ENCODE results near the gene PRPF6. TPM values are rescaled to one million over a fixed set of nuclear protein-coding genes. Genes with fewer than 3 reads are reported as not detected.

The PRPF6 gene
- total RNA-seq, 6 donors from 2014 or later, result 60.5 to 113 (median 68.0) TPM

DNA sequence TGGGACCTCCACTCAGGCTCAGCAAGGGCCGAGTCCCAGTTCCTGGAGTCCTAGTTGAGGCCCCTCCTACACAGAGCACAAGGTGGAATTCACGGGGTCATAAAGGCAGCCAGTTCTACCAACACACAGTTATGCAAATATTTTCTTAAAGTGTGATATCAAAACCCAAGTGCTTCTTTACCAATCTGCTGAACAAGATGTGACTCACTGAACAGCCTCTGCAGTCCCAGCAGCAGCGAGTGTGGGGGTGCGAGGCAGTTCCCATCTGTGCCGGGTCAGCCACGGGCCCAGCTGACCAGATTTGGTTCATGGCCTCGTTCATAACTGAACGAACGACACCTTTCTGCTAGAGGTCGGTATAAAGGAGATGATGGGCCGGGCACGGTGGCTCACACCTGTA, 77.6 kb downstream of the PRPF6 start:
- Histone ChIP-seq H3K27me3 (no peaks in the 10 kb centered on the region), H3K27ac (peak overlapping the region in 1 of 4 donors; percentile 19), H3K4me3 (no peak overlapping the region), H3K9me3 (no peaks in the 10 kb centered on the region), H3K4me1 (peaks cover 34 to 57% (median 47%) of the 10 kb centered on the region in 4 donors), H3K36me3 (no peaks in the 10 kb centered on the region)
- no peak for DNase-seq
- 71 to 80% methylated on average over 9 to 12 of the region's 12 CpGs for WGBS, 2 donors
- TF ChIP-seq POLR2AphosphoS5 (IDR thresholded peaks at IDR 0.05) (no peak), EP300 (IDR thresholded peaks at IDR 0.05) (no peak), POLR2A (IDR thresholded peaks at IDR 0.05) (no peak)
- TF ChIP-seq, protein P1, sequence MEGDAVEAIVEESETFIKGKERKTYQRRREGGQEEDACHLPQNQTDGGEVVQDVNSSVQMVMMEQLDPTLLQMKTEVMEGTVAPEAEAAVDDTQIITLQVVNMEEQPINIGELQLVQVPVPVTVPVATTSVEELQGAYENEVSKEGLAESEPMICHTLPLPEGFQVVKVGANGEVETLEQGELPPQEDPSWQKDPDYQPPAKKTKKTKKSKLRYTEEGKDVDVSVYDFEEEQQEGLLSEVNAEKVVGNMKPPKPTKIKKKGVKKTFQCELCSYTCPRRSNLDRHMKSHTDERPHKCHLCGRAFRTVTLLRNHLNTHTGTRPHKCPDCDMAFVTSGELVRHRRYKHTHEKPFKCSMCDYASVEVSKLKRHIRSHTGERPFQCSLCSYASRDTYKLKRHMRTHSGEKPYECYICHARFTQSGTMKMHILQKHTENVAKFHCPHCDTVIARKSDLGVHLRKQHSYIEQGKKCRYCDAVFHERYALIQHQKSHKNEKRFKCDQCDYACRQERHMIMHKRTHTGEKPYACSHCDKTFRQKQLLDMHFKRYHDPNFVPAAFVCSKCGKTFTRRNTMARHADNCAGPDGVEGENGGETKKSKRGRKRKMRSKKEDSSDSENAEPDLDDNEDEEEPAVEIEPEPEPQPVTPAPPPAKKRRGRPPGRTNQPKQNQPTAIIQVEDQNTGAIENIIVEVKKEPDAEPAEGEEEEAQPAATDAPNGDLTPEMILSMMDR (IDR thresholded peaks at IDR 0.05), result no peak
- ATAC-seq (ENCODE audit: low FRiP score in 2 of 2), result no peak

DNA sequence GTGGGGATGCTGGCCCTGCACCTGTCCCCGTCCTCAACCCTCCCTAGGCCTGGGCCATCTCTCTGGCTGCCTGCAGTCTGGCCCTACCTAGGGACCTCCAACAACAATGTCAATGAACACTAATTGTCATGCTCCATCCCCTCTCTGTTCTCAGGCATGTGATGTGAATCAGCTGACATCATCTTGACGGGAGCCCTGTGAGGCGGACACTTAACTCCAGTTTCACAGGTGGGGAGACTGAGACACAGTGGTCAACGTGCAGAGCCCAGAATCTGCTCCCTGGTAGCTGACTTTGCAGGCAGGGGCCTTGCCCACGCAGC, 81.3 kb downstream of the PRPF6 start:
- Histone ChIP-seq H3K36me3 (no peaks in the 10 kb centered on the region), H3K4me1 (peaks cover 33 to 50% (median 38%) of the 10 kb centered on the region in 4 donors), H3K9me3 (no peaks in the 10 kb centered on the region), H3K27ac (peak overlapping the region; percentile 74 to 86 (median 85)), H3K4me3 (peak overlapping the region in 3 of 4 donors; percentile 78 to 95 (median 83)), H3K27me3 (no peaks in the 10 kb centered on the region)
- TF ChIP-seq EP300 (IDR thresholded peaks at IDR 0.05), result no peak
- TF ChIP-seq, protein P1 (IDR thresholded peaks at IDR 0.05), result no peak
- no peak for TF ChIP-seq POLR2AphosphoS5 (IDR thresholded peaks at IDR 0.05)
- 60 to 69% methylated on average over 3 to 5 of the region's 5 CpGs for WGBS, 2 donors
- DNase-seq (no peak), ATAC-seq (ENCODE audit: low FRiP score in 2 of 2) (no peak)

DNA sequence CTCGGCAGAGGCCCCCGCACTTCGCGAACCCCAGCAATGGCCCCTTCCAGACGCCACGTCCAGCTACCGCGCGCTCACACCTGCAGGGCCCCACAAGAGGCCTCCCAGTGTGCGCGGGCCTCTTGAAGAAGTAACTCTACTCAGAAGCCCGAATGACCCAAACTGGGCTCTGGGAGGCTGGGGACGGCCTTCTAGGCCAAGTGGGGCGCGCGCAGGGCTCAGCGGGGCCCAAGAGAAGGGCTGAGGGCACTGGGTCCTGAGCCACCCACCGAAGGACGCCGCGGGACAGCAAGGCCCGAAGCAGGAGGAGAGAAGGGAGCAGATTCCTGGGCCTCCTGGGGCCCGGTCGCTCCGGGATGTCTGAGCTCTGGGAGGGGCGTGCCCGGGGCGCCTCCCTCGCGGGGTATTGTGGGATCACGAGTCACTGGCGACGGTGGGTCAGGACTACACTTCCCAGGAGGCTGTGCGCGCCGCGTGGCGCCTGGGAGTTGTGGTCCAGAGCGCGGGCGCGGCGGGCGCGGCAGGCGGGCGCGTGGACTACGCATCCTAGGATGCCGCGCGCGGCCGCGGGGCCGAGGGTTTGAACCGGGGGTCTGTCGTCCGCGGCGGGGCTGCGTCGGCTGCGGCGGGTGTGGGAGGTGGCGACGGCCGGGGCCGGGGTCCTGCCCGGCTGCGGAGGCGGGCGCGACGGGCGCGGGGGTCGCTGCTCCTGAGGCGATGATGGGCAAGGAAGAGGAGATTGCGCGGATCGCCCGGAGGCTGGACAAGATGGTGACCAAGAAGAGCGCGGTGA, 81.9 kb downstream of the PRPF6 start, which contains the start of gene TCEA2:
Gene TCEA2 (plus strand): TSS at position 603 of the 793 bp plus-strand sequence. CDS start 115 bp downstream, at position 718.
- Histone ChIP-seq H3K36me3 (no peaks in the 10 kb centered on the region), H3K4me3 (peak within 1 kb of the TSS; percentile 71 to 95 (median 80)), H3K9me3 (no peaks in the 10 kb centered on the region), H3K27ac (peak within 1 kb of the TSS; percentile 74 to 86 (median 85)), H3K4me1 (peaks cover 32 to 44% (median 33%) of the 10 kb centered on the region in 4 donors), H3K27me3 (no peaks in the 10 kb centered on the region)
- DNase-seq, result peak; percentile 98 to 100
- 12 to 22% methylated on average over 10 to 80 of the region's 85 CpGs for WGBS, 2 donors
- TF ChIP-seq POLR2A (IDR thresholded peaks at IDR 0.05), result peak in 3 of 4 donors; percentile 71 to 94 (median 79)
- peak; percentile 71 to 86 for TF ChIP-seq POLR2AphosphoS5 (IDR thresholded peaks at IDR 0.05)
- no peak for TF ChIP-seq EP300 (IDR thresholded peaks at IDR 0.05)
- TF ChIP-seq, protein P1 (IDR thresholded peaks at IDR 0.05), result peak in 2 of 6 experiments; percentile 9 to 28
- ATAC-seq (ENCODE audit: low FRiP score in 2 of 2), result peak; percentile 96 to 97

DNA sequence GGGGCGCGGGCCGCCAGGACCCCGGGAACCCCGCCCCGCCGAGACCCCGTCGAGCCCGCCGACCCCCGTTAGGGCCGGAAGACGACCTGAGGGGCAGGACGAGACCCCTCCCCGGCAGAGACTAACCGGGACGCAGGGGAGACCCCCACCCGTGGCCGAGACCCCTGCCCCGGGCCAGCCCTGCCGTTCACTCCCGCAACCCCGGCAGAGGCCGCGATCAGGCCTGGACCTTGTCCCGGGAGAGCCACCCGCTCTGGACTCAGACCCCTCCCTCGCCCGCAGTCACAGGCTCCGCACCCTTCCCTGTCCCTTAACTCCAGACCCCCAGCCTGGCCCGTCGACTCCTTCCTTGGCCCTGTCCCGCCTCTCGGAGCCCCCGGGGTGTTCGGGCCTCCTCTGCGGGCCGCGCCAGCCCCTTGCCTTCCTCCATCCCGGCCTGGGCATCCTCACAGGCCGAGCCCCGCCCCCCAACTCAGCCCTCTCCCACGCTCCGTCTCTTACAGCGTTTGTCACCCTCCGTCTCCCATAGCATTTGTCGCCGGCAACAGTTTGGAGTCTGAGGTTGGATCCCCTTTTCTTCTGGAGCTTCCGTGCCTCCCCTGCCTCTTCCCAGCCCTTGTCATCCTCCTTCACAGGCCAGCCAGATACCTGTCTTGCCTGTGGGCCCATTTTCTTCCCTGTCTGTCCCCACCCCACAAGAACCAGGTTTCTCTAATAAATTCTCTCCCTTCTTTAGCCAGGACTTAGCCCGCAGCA, 82.6 kb downstream of the PRPF6 start:
- DNase-seq (peak in 1 of 2 donors; percentile 85), ATAC-seq (ENCODE audit: low FRiP score in 2 of 2) (peak in 1 of 2 donors; percentile 41)
- TF ChIP-seq, protein P1 (IDR thresholded peaks at IDR 0.05), result no peak
- TF ChIP-seq POLR2A (IDR thresholded peaks at IDR 0.05) (no peak), POLR2AphosphoS5 (IDR thresholded peaks at IDR 0.05) (no peak), EP300 (IDR thresholded peaks at IDR 0.05) (no peak)
- Histone ChIP-seq H3K9me3 (no peaks in the 10 kb centered on the region), H3K27ac (peak overlapping the region; percentile 68 to 85 (median 80)), H3K4me1 (peaks cover 25 to 38% (median 28%) of the 10 kb centered on the region in 4 donors), H3K4me3 (peak overlapping the region; percentile 71 to 95 (median 80)), H3K36me3 (no peaks in the 10 kb centered on the region), H3K27me3 (no peaks in the 10 kb centered on the region)
- WGBS, 2 donors, result 5 to 10% methylated on average over 30 to 44 of the region's 51 CpGs

Data from upper lobe of left lung (tissue), 6 donors.